ENCODE data around the gene PTPRD. TPM values are rescaled to one million over a fixed set of nuclear protein-coding genes. Genes with fewer than 3 reads are reported as not detected.

The PTPRD gene
- total and polyA plus RNA-seq, 2 of the 4 experiments (the other 2 are of a cell fraction): 0.07 to 0.18 TPM

- Histone ChIP-seq H3K9ac (ENCODE audit: low read depth, low read length) (no peak overlapping the region), H3K36me3 (ENCODE audit: control insufficient read depth, insufficient read depth, low read length) (no peaks in the 10 kb centered on the region), H2BK20ac (ENCODE audit: low read depth, low read length) (no peak overlapping the region), H3K27ac (ENCODE audit: insufficient read depth, low read length) (no peak overlapping the region), H3K4me2 (ENCODE audit: low read depth, low read length) (no peak overlapping the region), H2BK120ac (ENCODE audit: low read depth, low read length) (no peak overlapping the region), H2BK15ac (ENCODE audit: low read depth, low read length) (no peak overlapping the region), H3K27me3 (ENCODE audit: control insufficient read depth, insufficient read depth, low read length) (no peaks in the 10 kb centered on the region), H2BK5ac (ENCODE audit: low read depth, low read length, poor library complexity, severe bottlenecking) (no peak overlapping the region), H3K4ac (ENCODE audit: low read depth, low read length) (no peak overlapping the region), H3K4me3 (ENCODE audit: insufficient read depth, low read depth, low read length) (no peak overlapping the region), H3K9me3 (ENCODE audit: control insufficient read depth, insufficient read depth, low read length) (peaks cover 10% of the 10 kb centered on the region), H2AK5ac (ENCODE audit: low read depth, low read length) (no peak overlapping the region), H4K91ac (ENCODE audit: insufficient read depth, low read depth, low read length) (no peak overlapping the region), H3K18ac (ENCODE audit: low read depth, low read length) (no peak overlapping the region), H2AK9ac (replicated peaks; ENCODE audit: low read depth, low read length, poor library complexity) (no peak overlapping the region), H3K79me1 (ENCODE audit: low read depth in 1 of 2, low read length in 2 of 2) (no peaks in the 10 kb centered on the region), H3K14ac (replicated peaks; ENCODE audit: low read depth, low read length) (no peak overlapping the region), H3K4me1 (ENCODE audit: control insufficient read depth, insufficient read depth, low read length) (no peaks in the 10 kb centered on the region), H4K20me1 (ENCODE audit: insufficient read depth, low read length) (no peaks in the 10 kb centered on the region), H4K8ac (ENCODE audit: low read depth in 2 of 2, low read length in 2 of 2) (no peak overlapping the region), H3K56ac (ENCODE audit: extremely low read depth, insufficient read depth, low read length) (no peak overlapping the region), H3K9me1 (ENCODE audit: insufficient read depth, low read length) (no peaks in the 10 kb centered on the region), H2AFZ (replicated peaks; ENCODE audit: low read length, poor library complexity) (no peak overlapping the region), H4K5ac (ENCODE audit: low read depth, low read length) (no peak overlapping the region), H3K23ac (ENCODE audit: low read depth, low read length) (no peak overlapping the region)
- dilution Hi-C loops (cut with HindIII; ENCODE audit: low sequenced_read_pairs, unreplicated experiment) (no loop called here), intact Hi-C loops (cut with micrococcal nuclease) (loop anchor here (2.0 kb wide), 1 partner anchor 52 kb away; no protein-coding TSS in a partner anchor), in situ Hi-C loops (cut with MboI; ENCODE audit: low sequenced_read_pairs) (no loop called here)
- no TSS peak for BruUV-seq (replicated peaks)
- CTCF ChIA-PET: no interaction called here
- DNase-seq (no peak), ATAC-seq (ENCODE audit: low read depth) (no peak)
- WGBS, 2 experiments (ENCODE audit: extremely low coverage in 2 of 2, insufficient read length in 1 of 2): no CpG with 5 or more reads among the region's 3 CpGs
- no peak for TF ChIP-seq CEBPB (IDR thresholded peaks at IDR 0.05; ENCODE audit: low read depth, low read length)
- TF ChIP-seq, protein P1, sequence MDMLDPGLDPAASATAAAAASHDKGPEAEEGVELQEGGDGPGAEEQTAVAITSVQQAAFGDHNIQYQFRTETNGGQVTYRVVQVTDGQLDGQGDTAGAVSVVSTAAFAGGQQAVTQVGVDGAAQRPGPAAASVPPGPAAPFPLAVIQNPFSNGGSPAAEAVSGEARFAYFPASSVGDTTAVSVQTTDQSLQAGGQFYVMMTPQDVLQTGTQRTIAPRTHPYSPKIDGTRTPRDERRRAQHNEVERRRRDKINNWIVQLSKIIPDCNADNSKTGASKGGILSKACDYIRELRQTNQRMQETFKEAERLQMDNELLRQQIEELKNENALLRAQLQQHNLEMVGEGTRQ (IDR thresholded peaks at IDR 0.05; ENCODE audit: low read depth, low read length): no peak
- TF ChIP-seq RCOR1 (IDR thresholded peaks at IDR 0.05; ENCODE audit: insufficient replicate concordance, low read length): no peak
- POLR2A ChIA-PET (ENCODE audit: unreplicated experiment): no interaction called here
Observed at GRCh38 chr9:8640761-8641160, 1972.0 kb downstream of the PTPRD start.
